Neural progenitor cell (in vitro differentiated cells): ENCODE data around the gene NLK. TPM values are rescaled to one million over a fixed set of nuclear protein-coding genes. Genes with fewer than 3 reads are reported as not detected.

Experiments
- DNase-seq: peaks from one replicate; pipeline ENCODE4 v3.0.0-alpha.2; 2016; ENCODE audit warnings: low spot score
- H2AFZ ChIP-seq: fragments of 200-600 bp; sonication (generic); replicated peaks from 2 replicates; pipeline ENCODE4 v1.6.1; 2016; ENCODE audit warnings: antibody characterized with exemption
- H3F3A ChIP-seq: fragments of 200-600 bp; sonication (generic); 2 replicates; pipeline ENCODE4 v1.6.1; 2016; ENCODE audit warnings: antibody characterized with exemption, low read depth
- H3K27ac ChIP-seq: fragments of 200-600 bp; sonication (generic); 2 replicates; pipeline ENCODE4 v1.5.1; 2016; ENCODE audit warnings: mild to moderate bottlenecking
- H3K27me3 ChIP-seq: fragments of 200-600 bp; sonication (generic); 2 replicates; pipeline ENCODE4 v1.6.1; 2016; ENCODE audit warnings: mild to moderate bottlenecking, moderate library complexity
- H3K36me3 ChIP-seq: fragments of 200-600 bp; sonication (generic); 2 replicates; pipeline ENCODE4 v1.5.1; 2016
- H3K4me1 ChIP-seq: fragments of 200-600 bp; sonication (generic); 2 replicates; pipeline ENCODE4 v1.6.1; 2016; ENCODE audit warnings: mixed run types
- H3K4me2 ChIP-seq: fragments of 200-600 bp; sonication (generic); 2 replicates; pipeline ENCODE4 v1.6.1; 2016
- H3K4me3 ChIP-seq: fragments of 200-600 bp; sonication (generic); 2 replicates; pipeline ENCODE4 v1.5.1; 2016
- H3K79me2 ChIP-seq: fragments of 200-600 bp; sonication (generic); 2 replicates; pipeline ENCODE4 v1.6.1; 2016; ENCODE audit warnings: low read depth
- H3K9ac ChIP-seq: fragments of 200-600 bp; sonication (generic); 2 replicates; pipeline ENCODE4 v1.6.1; 2016
- H3K9me3 ChIP-seq: fragments of 200-600 bp; sonication (generic); 2 replicates; pipeline ENCODE4 v1.5.1; 2016; ENCODE audit warnings: low read depth
- H4K20me1 ChIP-seq: fragments of 200-600 bp; sonication (generic); 2 replicates; pipeline ENCODE4 v1.6.1; 2016; ENCODE audit warnings: low read depth
- H3K27ac Mint-ChIP-seq: 3 replicates; pipeline ENCODE4 v1.8.0; 2021; ENCODE audit warnings: mixed read lengths
- H3K27me3 Mint-ChIP-seq: 2 replicates; pipeline ENCODE4 v1.8.0; 2022; ENCODE audit warnings: low read depth, mild to moderate bottlenecking, inconsistent platforms, moderate library complexity, mixed read lengths; ENCODE audit not compliant: insufficient read depth
- H3K36me3 Mint-ChIP-seq: 3 replicates; pipeline ENCODE4 v1.8.0; 2021; ENCODE audit warnings: mixed read lengths
- H3K4me1 Mint-ChIP-seq: 3 replicates; pipeline ENCODE4 v1.8.0; 2021; ENCODE audit warnings: mixed read lengths
- H3K4me3 Mint-ChIP-seq: 3 replicates; pipeline ENCODE4 v1.8.0; 2021; ENCODE audit warnings: mild to moderate bottlenecking, moderate library complexity, mixed read lengths
- H3K9me3 Mint-ChIP-seq: 3 replicates; pipeline ENCODE4 v1.8.0; 2020; ENCODE audit warnings: mixed read lengths
- CTCF ChIP-seq: fragments of 200-600 bp; sonication (generic); IDR thresholded peaks from 2 replicates; pipeline ENCODE4 v1.5.1; 2017; ENCODE audit warnings: antibody characterized with exemption, mild to moderate bottlenecking
- EZH2 ChIP-seq: fragments of 200-600 bp; sonication (generic); IDR thresholded peaks from 2 replicates; pipeline ENCODE4 v1.6.1; 2017; ENCODE audit warnings: antibody characterized with exemption, mild to moderate bottlenecking, moderate library complexity
- EZH2phosphoT487 ChIP-seq: fragments of 200-600 bp; sonication (generic); IDR thresholded peaks from 2 replicates; pipeline ENCODE4 v1.6.1; 2017; ENCODE audit warnings: antibody characterized with exemption
- total RNA-seq: library from RNA; depleted of rRNA; stranded (reverse); fragments of >200 nt; gene quantifications from 2 replicates; pipeline ENCODE4 v1.2.3, GENCODE V29; 2015; ENCODE audit warnings: low replicate concordance

The NLK gene
- total RNA-seq, 1 donor from 2014 or later, result 61.7 TPM

- Histone ChIP-seq H3K79me2 (no peaks in the 10 kb centered on the region), H3K27ac (no peak overlapping the region), H2AFZ (no peak overlapping the region), H3K36me3 (peaks cover 9% of the 10 kb centered on the region), H3K27me3 (no peaks in the 10 kb centered on the region), H3K9me3 (no peaks in the 10 kb centered on the region), H4K20me1 (no peaks in the 10 kb centered on the region), H3K4me3 (no peak overlapping the region), H3K9ac (no peak overlapping the region), H3K4me2 (no peak overlapping the region), H3K4me1 (no peaks in the 10 kb centered on the region), H3F3A (no peaks in the 10 kb centered on the region)
- Mint-ChIP-seq H3K4me1 (no peaks in the 10 kb centered on the region), H3K4me3 (no peak overlapping the region), H3K27me3 (no peaks in the 10 kb centered on the region), H3K36me3 (peaks cover 9% of the 10 kb centered on the region), H3K27ac (no peak overlapping the region), H3K9me3 (no peaks in the 10 kb centered on the region)
- TF ChIP-seq CTCF (no peak), EZH2phosphoT487 (no peak), EZH2 (no peak)
- DNase-seq, result no peak
These were observed 132.0 kb downstream of the NLK start for GRCh38 chr17:28174352-28175046.

DNA sequence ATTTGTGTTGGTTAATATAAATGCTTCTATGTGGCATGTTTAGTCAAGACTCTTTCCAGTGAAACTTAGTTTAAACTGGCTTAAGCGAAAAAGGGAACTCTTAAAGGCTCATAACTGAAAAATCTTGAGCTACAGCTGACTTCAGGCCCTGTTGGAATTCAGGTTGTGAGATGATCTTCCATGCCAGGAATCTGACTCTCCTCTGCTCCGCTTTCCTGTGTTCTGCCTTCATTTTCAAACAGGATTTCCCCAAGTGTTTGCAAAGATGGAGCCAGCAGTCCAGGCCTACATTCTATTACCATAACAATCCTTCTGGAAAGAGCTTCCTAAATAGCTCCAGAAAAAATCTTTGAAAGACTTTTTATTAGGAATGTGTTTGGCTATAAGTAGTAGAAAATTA is 134.9 kb downstream of the NLK start:
- H3K4me1 ChIP-seq, result no peaks in the 10 kb centered on the region
- Mint-ChIP-seq H3K36me3 (peaks cover 9% of the 10 kb centered on the region), H3K4me1 (no peaks in the 10 kb centered on the region), H3K27ac (no peak overlapping the region), H3K4me3 (no peak overlapping the region), H3K9me3 (no peaks in the 10 kb centered on the region), H3K27me3 (no peaks in the 10 kb centered on the region)
- no peaks in the 10 kb centered on the region for H4K20me1 ChIP-seq
- H3K4me3 ChIP-seq, result no peak overlapping the region
- H3K9ac ChIP-seq, result no peak overlapping the region
- H3F3A ChIP-seq, result no peaks in the 10 kb centered on the region
- TF ChIP-seq EZH2, result no peak
- TF ChIP-seq EZH2phosphoT487, result no peak
- TF ChIP-seq CTCF, result no peak
- H3K27me3 ChIP-seq, result no peaks in the 10 kb centered on the region
- H3K27ac ChIP-seq, result no peak overlapping the region
- no peak overlapping the region for H2AFZ ChIP-seq
- peaks cover 7% of the 10 kb centered on the region for H3K36me3 ChIP-seq
- no peaks in the 10 kb centered on the region for H3K79me2 ChIP-seq
- H3K4me2 ChIP-seq, result no peak overlapping the region
- DNase-seq, result no peak
- no peaks in the 10 kb centered on the region for H3K9me3 ChIP-seq

GRCh38 chr17:28178800-28179199 is 136.3 kb downstream of the NLK start:
- Mint-ChIP-seq H3K27me3 (no peaks in the 10 kb centered on the region), H3K4me1 (no peaks in the 10 kb centered on the region), H3K4me3 (no peak overlapping the region), H3K27ac (no peak overlapping the region), H3K9me3 (no peaks in the 10 kb centered on the region), H3K36me3 (peaks cover 5% of the 10 kb centered on the region)
- Histone ChIP-seq H3K9me3 (no peaks in the 10 kb centered on the region), H3K9ac (no peak overlapping the region), H3K4me3 (no peak overlapping the region), H3K36me3 (peaks cover 3% of the 10 kb centered on the region), H3K27ac (no peak overlapping the region), H4K20me1 (no peaks in the 10 kb centered on the region), H3K27me3 (no peaks in the 10 kb centered on the region), H3K79me2 (no peaks in the 10 kb centered on the region), H3K4me1 (no peaks in the 10 kb centered on the region), H3K4me2 (no peak overlapping the region), H2AFZ (no peak overlapping the region), H3F3A (no peaks in the 10 kb centered on the region)
- DNase-seq, result no peak
- no peak for TF ChIP-seq EZH2phosphoT487
- TF ChIP-seq CTCF, result no peak
- no peak for TF ChIP-seq EZH2
